Epithelial cell of proximal tubule (primary cell): ENCODE measurements around the gene VIPR1. TPM values are rescaled to one million over a fixed set of nuclear protein-coding genes. Genes with fewer than 3 reads are reported as not detected.

Experiments used
- DNase-seq: peaks from one replicate; pipeline ENCODE4 v3.0.0-alpha.2; 2011; ENCODE audit warnings: low read depth
- H3K4me3 ChIP-seq: 2 replicates; pipeline ENCODE4 v1.5.1; 2011; ENCODE audit warnings: low read depth, mild to moderate bottlenecking, low read length
- total RNA-seq: library from RNA; depleted of rRNA; stranded (reverse); fragments of >200 nt; gene quantifications from 2 replicates; pipeline ENCODE4 v1.2.3, GENCODE V29; 2015
- TF ChIP-seq, protein P1 (sequence below): conservative IDR thresholded peaks from 2 replicates; pipeline ENCODE4 v1.5.1; 2012; ENCODE audit warnings: low read depth, mild to moderate bottlenecking, low read length

Gene VIPR1
- total RNA-seq, 1 donor from 2014 or later: not detected

DNA sequence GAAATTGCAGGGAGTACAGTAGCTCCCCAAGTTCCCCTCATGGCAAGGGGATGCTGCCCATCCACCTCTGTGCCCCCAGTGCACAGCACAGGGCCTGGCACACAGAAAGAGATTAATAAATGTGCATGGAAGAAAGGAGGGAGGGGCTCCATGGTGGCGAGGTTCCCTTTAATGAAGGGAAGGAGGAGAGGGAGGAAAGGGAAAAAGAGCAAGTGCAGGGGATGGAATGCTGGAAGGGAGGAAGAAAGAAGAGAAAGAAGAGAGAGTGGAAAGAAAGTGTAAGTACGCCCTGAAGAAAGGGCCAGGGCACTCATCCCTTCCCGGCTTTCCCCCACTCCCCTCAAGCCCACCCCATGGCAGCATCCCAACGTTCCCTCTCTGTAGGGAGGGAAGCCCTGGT lies 1.5 kb upstream of the VIPR1 start:
- no peak overlapping the region for H3K4me3 ChIP-seq
- TF ChIP-seq, protein P1, sequence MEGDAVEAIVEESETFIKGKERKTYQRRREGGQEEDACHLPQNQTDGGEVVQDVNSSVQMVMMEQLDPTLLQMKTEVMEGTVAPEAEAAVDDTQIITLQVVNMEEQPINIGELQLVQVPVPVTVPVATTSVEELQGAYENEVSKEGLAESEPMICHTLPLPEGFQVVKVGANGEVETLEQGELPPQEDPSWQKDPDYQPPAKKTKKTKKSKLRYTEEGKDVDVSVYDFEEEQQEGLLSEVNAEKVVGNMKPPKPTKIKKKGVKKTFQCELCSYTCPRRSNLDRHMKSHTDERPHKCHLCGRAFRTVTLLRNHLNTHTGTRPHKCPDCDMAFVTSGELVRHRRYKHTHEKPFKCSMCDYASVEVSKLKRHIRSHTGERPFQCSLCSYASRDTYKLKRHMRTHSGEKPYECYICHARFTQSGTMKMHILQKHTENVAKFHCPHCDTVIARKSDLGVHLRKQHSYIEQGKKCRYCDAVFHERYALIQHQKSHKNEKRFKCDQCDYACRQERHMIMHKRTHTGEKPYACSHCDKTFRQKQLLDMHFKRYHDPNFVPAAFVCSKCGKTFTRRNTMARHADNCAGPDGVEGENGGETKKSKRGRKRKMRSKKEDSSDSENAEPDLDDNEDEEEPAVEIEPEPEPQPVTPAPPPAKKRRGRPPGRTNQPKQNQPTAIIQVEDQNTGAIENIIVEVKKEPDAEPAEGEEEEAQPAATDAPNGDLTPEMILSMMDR: no peak
- no peak for DNase-seq

DNA sequence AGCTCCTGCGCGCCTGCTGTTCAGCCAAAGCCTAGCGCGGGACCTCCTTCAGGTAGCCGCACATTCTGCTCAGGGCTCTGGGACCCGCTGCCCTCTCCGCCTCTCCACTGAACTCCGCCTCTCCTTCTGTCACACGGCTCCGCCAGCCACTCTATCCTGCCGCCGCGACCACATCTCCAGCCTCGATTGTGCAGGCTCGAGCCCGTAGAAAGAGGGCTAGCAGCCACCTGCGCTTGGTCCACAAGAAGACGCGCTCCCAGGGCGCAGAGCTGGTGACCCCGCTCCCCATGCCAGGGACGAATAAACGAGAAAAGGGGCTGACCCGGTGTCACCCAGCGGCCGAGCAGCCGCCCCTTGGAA lies 1.1 kb upstream of the VIPR1 start:
- no peak overlapping the region for H3K4me3 ChIP-seq
- no peak for DNase-seq
- TF ChIP-seq, protein P1: no peak

DNA sequence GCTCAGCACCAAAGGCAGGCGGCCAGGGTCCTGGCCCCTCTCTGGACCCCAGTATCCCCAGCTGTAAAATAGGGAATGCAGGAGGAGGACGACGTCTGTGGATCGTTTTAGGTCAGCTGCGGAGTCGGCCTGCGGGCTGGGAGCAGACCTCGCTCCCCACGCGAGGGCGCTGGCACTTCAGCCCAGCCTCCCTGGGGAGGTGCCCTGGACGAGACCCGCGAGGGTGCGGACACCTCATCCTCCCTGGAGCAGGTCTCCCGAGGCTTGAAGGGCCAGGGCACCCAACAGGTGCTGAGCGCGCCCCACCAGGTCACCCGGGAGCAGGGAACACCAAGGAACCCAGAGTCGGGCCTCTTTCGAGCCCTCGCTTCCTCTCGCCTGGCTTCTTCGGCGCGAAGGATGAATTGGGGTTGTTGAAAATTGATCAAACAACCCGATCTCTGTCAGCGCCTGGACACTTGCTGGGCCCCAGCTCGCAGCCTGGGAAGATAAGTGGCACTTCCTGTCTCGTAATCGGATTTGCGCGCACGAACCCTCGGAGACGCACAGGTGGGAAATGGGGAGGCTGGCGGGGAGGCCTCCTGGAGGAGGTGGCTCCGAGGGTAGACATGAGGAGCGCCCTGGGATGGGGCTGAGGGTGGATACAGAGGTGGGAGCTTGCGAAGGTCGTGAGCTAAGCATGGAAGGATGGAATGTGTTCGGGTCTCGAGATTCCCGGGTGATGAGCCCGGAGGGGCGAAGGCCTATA lies 588 bp upstream of the VIPR1 start:
- H3K4me3 ChIP-seq: peak overlapping the region; percentile 31
- TF ChIP-seq, protein P1: peak; percentile 56
- DNase-seq: no peak

DNA sequence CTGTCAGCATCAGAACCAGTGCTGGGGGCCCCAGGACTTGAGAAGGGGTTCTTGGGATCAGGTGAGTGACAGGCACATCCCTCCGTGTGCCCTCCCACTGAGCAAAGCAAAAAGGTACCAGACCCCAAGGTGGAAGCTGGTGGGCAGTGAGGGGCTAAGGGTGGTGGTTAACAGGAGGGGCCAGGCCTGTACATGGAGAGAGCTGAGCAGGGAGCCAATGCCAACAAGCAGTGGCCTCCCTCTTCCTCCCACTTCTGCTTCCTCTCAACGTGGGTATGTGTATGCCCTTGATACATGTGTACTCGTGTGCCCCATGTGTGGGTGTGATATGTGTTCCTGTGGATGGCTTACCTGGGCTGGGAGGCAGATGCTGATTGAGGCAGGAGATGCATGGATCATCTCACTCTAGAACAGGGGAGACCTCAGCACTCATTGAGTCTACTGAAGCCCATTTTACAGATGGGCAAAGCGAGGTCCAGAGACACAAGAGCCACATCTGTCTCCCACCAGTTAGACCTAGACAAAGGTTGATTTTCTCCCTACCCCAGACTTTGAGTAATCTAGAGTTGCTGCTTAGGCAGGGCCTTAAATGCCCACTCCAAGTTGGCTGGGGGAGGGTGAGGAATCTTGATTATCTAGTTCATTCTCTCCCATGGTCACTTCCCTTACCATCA lies 945 bp downstream of the VIPR1 start:
- TF ChIP-seq, protein P1: no peak
- no peak overlapping the region for H3K4me3 ChIP-seq
- DNase-seq: no peak

DNA sequence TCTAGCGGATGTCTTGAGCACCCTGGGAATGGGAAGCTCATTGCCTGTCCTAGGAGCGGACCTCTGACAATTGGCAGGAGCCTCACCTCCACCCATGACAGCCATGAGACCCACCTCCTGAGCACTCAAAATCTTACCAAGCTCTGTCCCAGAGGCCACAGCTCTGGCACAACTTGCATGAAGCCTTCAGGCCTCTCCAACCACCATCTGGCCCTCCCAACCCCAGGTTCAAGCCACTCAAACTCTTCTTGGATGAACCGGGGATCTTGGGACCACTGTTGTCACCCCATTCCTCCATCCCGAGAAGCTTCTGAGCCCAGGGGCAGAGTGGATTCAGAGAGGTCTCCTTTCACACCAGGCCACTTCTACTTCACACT lies 1.5 kb downstream of the VIPR1 start:
- TF ChIP-seq, protein P1: no peak
- no peak for DNase-seq
- H3K4me3 ChIP-seq: no peak overlapping the region

DNA sequence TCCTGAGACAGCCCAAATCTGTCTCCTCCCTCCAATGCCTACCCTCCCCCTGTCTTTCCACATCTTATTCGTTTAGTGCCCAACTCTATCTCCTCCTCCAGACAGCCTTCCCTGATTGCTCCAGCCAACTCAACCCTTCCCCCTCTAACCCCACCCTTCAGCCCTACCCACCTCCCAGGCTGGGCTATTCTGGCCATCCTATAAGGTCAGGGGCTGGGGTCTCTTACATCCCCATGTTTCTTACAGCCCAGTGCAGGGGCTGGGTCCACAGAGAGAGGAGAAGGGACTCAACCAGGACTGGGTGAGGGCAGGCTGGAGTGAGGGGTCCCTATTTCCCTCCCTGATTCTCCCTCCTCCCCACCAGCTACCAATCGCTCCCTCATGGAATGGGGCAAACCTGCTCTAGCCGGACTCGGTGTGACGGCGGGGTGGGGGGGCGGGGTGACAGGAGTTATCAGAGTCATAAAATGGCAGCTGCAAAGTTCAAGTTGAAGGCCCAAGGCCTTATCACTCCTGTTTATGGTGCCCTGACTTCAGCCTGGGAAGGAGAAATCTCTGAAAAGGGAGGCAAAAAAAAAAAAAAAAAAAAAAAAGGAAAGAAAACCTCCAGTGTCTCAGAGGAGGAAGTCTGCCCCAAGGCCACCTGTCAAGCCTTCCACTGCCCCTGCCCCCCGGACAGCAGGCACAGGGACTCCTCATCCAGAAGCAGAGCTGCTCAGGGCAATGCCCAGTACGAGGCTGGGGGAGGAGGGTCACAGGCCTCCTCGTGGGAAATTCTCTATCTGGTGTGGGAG lies 2.1 kb downstream of the VIPR1 start:
- DNase-seq: no peak
- TF ChIP-seq, protein P1: no peak
- H3K4me3 ChIP-seq: no peak overlapping the region
